DMS114 treated with DMSO at 0.1 percent for 48 hours (cell line): ENCODE results near the gene SDHD.
"Not testable (repeated sequence)": the region's sequence is repeated elsewhere in the genome, so short reads cannot be mapped to it uniquely, and the experiment has no call there.

ENCODE experiments used
- DNase-seq: peaks from one replicate; lab custom pipeline; 2025; ENCODE audit not compliant: unreplicated experiment; lab: John Stamatoyannopoulos, UW

SDHD gene

DNA sequence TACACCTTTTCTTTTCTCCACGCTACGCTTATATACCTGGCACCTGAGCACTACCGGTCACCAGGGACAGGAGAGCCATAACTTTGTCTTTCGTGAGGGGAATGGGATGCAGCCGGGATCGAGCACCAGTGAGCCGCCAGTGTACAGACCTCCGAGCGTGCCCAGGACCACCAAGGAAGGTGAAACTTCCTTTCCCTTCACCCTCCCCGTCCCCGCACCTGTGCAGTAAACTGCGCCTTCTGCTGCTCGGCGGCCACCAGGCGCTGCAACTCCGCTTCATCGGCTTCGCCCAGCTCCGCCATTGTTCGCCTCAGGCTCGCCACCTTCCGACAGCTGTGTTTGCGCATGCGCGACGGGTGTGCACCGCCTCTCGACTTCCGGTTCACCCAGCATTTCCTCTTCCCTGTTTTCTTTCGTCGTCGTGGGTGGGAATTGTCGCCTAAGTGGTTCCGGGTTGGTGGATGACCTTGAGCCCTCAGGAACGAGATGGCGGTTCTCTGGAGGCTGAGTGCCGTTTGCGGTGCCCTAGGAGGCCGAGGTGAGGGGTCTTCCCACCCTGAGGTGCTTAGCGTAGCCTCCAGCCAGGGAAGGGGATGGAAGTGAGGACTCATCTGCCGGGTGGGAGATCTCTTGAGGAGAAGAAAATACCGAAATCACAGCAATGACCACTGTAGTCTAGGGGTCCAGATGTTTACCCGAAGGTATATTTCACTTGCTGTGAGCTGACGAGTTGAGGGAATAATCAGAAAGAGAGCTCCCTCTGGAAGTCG is at the start of gene SDHD, which contains the start of gene TIMM8B:
Gene SDHD (plus strand): TSS at position 452 of the 770 bp plus-strand sequence. CDS start 35 bp downstream, at position 487.
Gene TIMM8B (minus strand): TSS at position 335 of the 770 bp plus-strand sequence. CDS start 33 bp downstream, at position 302.
- peak; percentile 87 for DNase-seq

DNA sequence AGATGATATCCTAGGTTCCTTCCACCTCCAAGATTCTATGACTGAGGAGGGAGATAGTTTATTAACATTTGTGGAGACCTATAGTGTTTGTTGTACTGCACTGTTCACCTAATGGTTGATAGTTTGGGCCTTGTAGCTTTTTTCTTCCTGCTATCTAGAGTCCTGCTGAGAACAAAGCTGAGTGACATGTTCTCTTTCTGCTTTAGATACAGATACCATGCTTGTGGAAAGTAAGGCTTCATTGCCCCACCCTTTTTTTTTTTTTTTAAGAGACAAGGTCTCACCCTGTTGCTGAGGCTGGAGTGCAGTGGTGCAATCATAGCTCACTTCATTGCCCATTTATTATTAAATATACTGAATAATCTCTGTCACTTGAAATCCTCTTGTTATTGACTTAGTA is 49.1 kb upstream of the SDHD start:
- DNase-seq, result no peak

DNA sequence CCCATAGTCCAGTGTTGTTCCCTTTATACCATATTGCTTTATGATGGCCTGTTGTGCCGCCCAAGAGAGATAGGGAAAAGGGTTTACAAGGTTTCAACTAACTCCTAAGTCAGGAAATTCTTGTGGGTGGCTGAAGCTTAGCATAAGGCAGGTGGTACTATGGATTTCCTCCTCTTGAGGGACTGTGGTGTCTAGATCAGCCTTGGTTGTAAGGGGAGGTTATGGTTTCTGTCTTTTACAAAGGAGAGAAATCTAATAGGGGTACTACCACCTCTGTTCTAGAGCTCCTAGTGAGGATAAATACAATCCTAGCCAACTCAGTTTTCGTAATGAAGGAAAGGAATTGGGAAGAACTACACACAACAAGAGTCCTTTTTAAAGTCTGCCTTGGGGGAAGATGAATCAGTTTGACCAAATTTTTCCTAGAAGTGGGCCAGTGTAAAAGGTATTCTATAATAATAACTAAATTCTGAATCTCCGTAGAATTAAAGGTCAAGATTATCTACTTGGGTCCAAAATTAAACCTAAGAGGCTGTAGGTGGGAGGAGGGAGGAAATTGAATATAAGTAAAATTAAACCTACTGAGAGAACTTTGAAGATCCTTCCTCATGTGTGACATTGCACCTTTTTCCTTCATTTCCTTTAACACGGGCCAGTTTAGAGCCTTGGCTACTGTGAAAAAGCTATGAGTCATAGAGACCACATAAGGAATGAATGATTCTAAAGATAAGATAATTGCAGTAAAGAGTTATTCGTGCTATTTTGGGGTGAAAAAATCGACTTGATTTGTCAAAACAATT is 44.3 kb upstream of the SDHD start:
- no peak for DNase-seq

DNA sequence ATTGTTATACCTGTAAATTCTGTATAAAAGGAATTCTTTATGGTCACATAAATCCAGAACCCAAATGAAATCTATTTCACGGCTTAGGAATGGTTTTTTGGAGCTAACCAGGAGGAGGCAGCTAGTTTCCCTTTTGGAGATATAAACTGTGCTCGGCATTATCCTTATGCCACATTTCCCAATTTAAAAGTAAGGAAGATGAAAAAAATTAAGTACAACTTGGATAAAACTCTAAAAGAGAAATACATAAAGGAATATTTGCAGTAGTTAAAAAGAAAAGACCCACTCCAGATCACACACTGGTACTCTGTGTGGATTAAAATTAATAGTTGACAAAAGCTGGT is 43.7 kb upstream of the SDHD start:
- no peak for DNase-seq

DNA sequence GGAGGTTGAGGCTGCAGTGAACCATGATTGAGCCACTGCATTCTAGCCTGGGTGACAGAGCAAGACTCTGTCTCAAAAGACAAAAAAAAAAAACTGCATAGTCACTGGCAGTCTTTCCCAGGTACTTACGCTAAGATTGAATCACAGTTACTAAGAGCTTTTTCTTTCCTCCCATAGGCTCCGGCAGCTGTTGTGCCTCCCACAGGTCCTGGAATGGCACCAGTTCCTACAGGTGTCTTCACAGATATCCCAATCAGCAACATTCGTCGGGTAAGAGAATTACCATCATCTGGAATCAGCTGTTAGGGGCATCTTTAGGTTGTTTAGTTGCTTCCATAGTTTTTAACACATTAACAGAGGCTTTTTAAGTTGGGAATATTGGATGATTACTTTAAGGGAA is 41.7 kb upstream of the SDHD start:
- no peak for DNase-seq

DNA sequence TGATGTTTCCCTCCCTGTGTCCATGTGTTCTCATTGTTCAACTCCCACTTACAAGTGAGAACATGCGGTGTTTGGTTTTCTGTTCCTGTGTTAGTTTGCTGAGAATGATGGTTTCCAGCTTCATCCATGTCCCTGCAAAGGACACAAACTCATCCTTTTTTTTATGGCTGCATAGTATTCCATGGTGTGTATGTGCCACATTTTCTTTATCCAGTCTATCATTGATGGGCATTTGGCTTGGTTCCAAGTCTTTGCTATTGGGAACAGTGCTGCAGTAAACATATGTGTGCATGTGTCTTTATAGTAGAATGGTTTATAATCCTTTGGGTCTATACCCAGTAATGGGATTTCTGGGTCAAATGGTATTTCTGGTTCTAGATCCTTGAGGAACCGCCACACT is 40.0 kb upstream of the SDHD start:
- DNase-seq, result not testable (repeated sequence)

DNA sequence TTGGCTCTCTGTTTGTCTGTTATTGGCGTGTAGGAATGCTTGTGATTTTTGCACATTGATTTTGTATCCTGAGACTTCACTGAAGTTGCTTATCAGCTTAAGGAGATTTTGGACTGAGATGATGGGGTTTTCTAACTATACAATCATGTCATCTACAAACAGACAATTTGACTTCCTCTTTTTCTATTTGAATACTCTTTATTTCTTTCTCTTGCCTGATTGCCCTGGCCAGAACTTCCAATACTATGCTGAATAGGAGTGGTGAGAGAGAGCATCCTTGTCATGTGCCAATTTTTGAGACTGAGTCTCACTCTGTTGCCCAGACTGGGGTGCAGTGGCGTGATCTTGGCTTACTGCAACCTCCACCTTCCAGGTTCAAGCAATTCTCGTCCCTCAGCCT is 38.4 kb upstream of the SDHD start:
- DNase-seq, result not testable (repeated sequence)

DNA sequence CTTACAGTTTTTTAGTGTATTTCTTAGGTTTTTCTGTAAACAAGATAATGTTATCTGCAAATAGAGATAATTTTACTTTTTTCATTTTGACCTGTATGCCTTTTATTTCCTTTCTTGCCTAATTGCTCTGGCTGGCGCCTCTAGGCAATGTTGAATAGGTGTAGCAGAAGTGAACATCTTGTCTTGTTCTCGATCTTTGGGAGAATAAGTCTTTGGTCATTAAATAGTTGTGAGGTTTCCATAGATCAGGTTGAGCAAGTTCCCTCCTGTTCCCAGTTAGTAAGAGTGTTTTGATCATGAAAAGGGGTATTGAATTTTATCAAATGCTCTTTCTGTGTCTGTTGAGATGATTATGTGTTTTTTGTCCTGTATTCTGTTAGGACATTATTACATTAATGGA is 36.9 kb upstream of the SDHD start:
- DNase-seq, result no peak

DNA sequence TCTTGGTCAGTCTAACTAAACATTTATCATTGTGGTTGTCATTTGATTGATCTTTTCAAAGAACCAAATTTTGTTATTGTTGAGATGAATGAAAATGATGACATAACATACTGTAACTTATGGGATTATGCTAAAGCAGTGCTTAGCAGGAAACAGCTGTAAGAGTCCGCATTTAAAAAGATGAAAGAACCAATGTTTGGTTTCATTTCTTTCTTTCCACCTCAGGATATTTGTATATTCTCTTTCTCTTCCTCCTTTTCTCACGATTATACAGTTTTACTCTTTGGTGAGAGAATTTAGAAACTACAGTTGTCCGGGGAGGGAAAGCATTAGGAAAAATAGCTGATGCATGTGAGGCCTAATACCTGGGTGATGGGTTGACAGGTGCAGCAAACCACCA is 36.0 kb upstream of the SDHD start:
- DNase-seq, result no peak

DNA sequence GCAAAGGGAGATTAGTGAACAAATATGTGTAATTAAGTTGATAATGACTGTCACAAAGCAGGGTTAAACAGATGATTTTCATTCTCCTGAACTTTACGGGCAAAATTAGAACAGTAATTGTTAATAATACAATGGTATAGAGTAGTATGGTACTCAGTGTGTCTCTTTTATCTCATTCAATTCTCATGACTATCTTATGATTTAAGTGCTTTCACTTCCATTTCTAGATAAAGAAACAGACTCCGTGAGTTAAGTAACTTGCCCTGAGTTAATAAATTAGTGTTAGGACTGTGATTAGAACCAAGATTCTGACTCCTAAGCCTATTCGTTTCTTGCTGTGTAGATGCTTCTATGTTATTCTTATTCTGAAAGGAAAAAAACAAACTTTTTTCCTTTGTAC is 34.9 kb upstream of the SDHD start:
- DNase-seq, result no peak

DNA sequence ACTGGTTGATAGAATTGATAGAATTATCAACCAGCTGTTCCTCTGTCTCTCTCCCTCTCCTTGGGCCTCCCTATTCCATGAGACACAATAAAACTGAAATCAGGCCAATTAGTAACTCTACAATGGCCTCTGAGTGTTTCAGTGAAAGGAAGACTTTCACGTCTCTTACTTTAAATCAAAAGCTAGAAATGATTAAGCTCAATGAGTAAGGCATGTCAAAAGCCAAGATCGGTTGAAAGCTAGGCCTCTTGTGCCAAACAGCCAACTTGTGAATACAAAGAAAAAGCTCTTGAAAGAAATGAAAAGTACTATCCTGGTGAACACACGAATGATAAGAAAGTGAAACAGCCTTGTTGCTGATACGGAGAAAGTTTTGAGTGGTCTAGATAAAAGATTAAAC is 29.5 kb upstream of the SDHD start:
- DNase-seq, result no peak

DNA sequence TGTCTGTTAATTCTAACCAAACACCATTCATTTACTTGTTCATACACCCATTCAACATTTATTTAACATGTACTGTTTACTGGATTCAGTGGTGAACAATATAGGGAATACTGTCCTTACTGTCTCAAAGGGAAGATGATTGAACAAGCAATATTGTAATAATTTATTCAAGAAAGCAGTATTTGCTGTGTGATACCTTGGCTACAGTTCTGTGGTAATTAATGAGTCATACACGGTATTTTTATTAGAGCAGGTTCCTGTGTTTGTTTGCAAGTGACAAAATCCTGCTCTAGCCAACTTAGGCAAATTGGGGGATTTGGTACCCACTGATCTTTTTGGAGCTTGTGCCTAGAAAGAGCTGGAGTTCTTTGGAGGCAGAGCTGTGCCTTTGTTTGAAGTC is 28.6 kb upstream of the SDHD start:
- DNase-seq, result no peak

DNA sequence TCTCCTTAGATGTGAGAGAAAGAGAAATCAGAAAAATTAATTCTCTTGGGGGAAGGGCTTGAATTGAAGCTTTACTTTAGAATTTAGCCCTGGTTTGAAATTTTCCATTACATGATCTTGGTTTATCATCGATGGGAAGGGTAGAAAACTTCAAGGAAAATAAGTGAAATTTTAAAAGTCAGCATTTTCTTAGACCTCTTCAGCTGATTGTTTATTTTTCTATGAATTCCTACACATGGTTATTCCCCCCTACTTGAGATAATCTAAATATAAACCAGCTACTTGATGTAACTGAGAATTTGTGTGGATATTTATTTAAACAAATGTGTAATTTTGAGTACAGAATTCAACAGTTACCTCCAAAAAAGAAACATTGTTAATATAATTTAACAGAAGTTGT is 23.8 kb upstream of the SDHD start:
- DNase-seq, result no peak

DNA sequence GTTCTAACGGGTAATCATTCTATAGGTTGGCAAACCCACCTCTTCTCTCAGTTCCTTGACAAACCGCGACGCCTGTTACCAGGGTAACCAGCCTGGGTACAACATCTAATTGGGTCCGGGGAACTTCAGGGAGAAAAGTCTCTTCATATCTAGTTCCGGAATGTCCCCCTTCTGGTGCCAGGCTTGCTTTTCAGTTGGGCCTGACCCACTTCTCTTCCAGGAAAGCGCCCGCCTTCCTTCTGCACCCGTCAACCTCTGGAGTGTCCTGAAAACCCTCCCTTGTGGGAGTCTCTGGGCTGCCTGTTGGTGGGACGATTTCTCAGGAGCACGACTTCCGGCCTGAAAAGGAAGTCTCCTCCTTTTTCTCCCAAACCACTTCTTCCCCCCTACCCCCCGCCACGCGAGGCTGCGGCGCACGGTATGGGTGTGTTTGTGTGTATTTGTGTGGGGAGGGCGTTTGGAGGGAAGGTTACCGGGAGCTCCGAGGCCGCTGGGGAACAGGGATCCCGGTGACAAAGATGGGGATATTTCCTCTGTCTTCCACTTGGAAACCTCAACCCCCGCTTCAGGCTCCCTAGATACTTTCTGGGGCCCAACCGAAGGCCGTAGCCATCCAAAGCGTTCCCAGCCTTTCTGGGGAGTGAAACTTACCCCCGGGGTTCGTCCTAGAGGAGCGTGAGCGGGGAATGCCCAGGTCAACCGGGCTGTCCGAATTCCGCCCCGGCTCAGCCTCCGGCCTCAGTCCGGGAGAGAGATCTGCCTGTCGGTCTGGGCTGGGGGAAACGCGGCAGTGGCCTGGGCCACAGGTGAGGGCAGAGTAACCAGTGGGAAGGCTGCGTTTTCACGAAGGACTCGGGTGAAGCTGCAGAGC is 12.5 kb upstream of the SDHD start, which contains the start of the genes NKAPD1 and PIH1D2:
Gene NKAPD1 (plus strand): TSS at position 359 of the 871 bp plus-strand sequence. CDS start 1,276 bp downstream, outside the sequence.
Gene PIH1D2 (minus strand): TSS at position 77 of the 871 bp plus-strand sequence. CDS start 843 bp downstream, outside the sequence.
- DNase-seq, result peak; percentile 59

DNA sequence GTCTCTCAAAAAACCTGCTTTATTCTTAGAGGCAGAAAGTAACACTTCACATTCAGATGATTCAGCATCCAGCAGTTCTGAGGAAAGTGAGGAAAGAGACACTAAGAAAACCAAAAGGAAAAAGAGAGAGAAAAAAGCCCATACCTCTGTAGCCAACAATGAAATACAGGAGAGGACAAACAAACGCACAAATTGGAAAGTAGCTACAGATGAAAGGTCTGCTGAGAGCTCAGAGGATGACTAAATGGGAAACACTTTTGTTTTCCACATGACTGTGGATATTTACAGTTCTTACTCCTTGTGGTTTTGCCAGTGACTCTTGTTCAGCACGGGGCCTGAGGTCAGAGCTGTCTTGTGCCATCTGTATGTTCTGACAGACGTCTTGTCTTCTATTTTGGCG is 3.9 kb upstream of the SDHD start:
- no peak for DNase-seq

DNA sequence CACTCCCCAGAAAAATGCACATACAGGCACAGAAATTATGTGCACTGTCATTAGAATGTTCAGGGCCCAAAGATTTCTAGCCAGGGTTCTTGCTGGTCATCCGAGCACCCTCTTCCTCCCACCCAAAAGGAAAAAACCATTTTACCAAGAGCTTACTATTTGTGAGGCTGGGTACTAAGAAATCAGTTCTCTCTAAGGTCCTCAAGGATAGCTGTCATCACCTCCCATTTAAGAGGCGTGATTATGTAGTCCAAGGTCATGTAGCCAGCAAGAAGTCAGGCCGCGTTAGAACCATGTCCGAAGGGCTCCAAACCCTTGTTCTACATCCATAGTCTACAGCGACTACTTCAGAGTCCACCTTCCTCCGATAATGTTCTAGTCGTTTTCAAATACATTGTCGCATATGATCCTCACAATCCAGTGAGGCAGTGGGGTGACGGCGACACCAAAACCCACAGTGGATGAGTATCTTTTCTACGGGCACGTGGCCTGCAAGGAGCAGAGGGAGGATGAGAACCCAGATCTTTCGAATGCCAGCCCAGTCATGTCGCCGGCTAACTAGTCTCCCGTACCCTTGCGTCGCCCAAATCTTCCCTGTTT is 751 bp upstream of the SDHD start:
- no peak for DNase-seq

DNA sequence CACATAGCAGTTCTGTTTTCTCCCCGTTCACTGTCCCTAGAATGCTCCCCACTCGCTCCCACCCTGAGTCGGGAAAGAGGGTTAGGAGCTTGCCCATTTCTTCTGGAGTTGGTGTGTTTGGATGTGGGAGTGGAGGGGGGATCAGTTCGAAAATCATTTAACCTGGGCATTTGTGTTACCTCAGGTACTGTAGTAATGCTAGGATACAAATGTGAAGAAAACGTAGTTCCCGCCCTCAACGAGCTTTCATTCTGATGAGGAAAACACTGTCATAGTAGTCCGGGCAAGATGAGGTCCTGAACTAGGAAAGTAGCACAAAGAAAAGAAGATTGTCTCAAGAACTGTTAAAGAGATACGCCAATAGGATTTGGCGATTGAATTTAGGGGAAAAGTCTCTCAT is 539 bp downstream of the SDHD start:
- DNase-seq, result no peak

DNA sequence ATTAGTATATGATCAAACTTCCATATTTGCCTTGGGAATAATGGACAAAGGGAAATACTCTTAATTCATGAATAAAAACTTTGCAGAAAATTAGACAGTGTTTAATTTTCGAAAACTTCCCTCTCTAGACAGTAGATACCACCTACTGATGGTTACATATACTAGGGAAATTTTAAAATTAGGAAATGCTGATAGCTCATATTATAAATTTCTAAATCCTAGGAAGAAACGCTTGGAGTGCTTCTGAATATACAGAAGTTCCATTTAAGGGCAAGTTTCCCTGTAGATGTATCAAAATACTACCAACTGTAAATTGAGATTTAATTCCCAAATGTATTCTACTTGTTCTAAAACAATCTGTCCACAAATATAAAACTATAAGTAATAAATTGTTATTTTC is 8.6 kb downstream of the SDHD start:
- not testable (repeated sequence) for DNase-seq

DNA sequence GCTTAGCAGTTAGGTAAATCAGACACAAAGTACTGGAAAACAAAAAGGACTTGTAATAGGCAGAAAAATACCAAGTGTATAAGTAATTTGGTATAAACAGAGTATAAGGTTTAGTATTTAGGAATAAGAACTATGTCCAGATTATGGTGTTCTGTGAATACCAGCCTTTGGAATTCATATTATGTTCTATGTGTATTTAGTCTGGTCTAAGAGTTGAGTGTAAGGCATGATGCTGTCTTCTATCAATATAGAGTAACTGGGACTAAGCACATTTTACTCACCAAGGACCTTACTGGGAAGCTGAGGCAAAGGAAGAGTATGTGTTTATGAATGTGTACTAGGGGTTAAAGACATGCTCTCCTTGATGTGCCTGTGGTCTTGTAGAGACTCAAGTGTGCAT is 9.5 kb downstream of the SDHD start:
- no peak for DNase-seq

DNA sequence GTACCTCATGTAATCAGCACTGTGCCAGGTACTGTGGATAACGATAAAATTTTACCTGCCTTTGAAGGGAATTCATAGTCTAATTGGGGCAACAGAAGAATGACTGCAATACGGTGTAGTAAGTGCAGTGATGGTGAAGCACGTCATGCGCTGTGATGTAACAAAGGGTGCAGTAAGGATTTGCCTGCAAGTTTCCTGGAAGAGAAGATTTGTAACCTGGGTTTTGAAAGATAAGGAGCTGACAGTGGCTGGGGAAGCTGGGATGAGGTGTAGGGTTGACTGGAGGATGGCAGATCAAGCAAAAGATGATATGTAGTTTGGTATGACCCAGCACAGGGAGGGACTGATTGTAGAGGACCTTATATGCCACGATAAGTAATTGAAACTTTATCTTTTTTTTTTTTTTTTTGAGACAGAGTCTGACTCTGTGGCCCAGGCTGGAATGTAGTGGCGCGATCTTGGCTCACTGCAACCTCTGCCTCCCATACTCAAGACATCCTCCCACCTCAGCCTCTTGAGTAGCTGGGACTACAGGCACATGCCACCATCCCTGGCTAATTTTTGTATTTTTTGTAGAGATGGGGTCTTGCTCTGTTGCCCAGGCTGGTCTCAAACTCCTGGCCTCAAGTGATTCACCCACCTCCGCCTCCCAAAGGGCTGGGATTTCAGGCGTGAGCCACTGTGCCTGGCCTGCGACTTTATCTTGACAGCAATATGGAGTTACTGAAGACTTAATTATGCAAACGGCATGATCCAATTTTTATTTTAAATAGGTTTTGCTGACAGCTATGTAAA is 11.3 kb downstream of the SDHD start:
- DNase-seq, result no peak
